Measurements from ENCODE around the gene SUSD1.

SUSD1 gene

GRCh38 chr9:112010537-112010936 is 164.6 kb downstream of the SUSD1 start:
- DNase-seq = no peak

- DNase-seq = no peak
Observed at GRCh38 chr9:112009656-112010055, 165.4 kb downstream of the SUSD1 start.

GRCh38 chr9:112007575-112008240 is 167.4 kb downstream of the SUSD1 start:
- DNase-seq = no peak

- no peak for DNase-seq
Observed at GRCh38 chr9:112006361-112007020, 168.6 kb downstream of the SUSD1 start.

GRCh38 chr9:112005939-112006338 is 169.2 kb downstream of the SUSD1 start:
- DNase-seq = no peak

- no peak for DNase-seq
Observed at GRCh38 chr9:112003538-112003937, 171.6 kb downstream of the SUSD1 start.

GRCh38 chr9:112002847-112003457 is 172.1 kb downstream of the SUSD1 start:
- no peak for DNase-seq

GRCh38 chr9:112002131-112002846 is 172.8 kb downstream of the SUSD1 start:
- DNase-seq = no peak

- DNase-seq = no peak
Observed at GRCh38 chr9:112000743-112001142, 174.4 kb downstream of the SUSD1 start.

- no peak for DNase-seq
Observed at GRCh38 chr9:111999319-111999718, 175.8 kb downstream of the SUSD1 start.

GRCh38 chr9:111997831-111998230 is 177.3 kb downstream of the SUSD1 start:
- DNase-seq = no peak

GRCh38 chr9:111994831-111995458 is 180.2 kb downstream of the SUSD1 start:
- DNase-seq = no peak

- no peak for DNase-seq
Observed at GRCh38 chr9:111993319-111993718, 181.8 kb downstream of the SUSD1 start.

GRCh38 chr9:111992523-111992922 is 182.6 kb downstream of the SUSD1 start:
- peak; percentile 52 for DNase-seq

- no peak for DNase-seq
Observed at GRCh38 chr9:111991179-111991578, 183.9 kb downstream of the SUSD1 start.

Measured in fibroblast of skin of back (primary cell).